Suppressor macrophage (primary cell): ENCODE results near the gene HS2ST1.
"Not testable (repeated sequence)": the region's sequence is repeated elsewhere in the genome, so short reads cannot be mapped to it uniquely, and the experiment has no call there.

Experiments
- DNase-seq, 4 experiments: peaks; one replicate each; pipeline ENCODE4 v3.0.0-alpha.2; 2020 to 2022

HS2ST1 gene

GRCh38 chr1:87027561-87027960, 113.1 kb downstream of the HS2ST1 start:
- DNase-seq: not testable (repeated sequence)

GRCh38 chr1:87028576-87028975, 114.1 kb downstream of the HS2ST1 start:
- DNase-seq: no peak

GRCh38 chr1:87030740-87031690, 116.6 kb downstream of the HS2ST1 start:
- no peak for DNase-seq

GRCh38 chr1:87034351-87034750, 119.9 kb downstream of the HS2ST1 start:
- DNase-seq: no peak

GRCh38 chr1:87039096-87039495, 124.7 kb downstream of the HS2ST1 start:
- no peak for DNase-seq

- DNase-seq: peak in 2 of 4 experiments; percentile 8 to 16
Observed at GRCh38 chr1:87042111-87042811, 127.8 kb downstream of the HS2ST1 start.

GRCh38 chr1:87044424-87044823, 130.0 kb downstream of the HS2ST1 start:
- DNase-seq: no peak

GRCh38 chr1:87044840-87045239, 130.4 kb downstream of the HS2ST1 start:
- DNase-seq: peak in 2 of 4 experiments; percentile 3 to 5

- peak in 1 of 4 experiments; percentile 4 for DNase-seq
Observed at GRCh38 chr1:87045761-87046304, 131.4 kb downstream of the HS2ST1 start.

- DNase-seq: no peak
Observed at GRCh38 chr1:87046951-87047350, 132.5 kb downstream of the HS2ST1 start.

GRCh38 chr1:87048237-87048636, 133.8 kb downstream of the HS2ST1 start:
- DNase-seq: no peak

GRCh38 chr1:87051965-87052364, 137.5 kb downstream of the HS2ST1 start:
- no peak for DNase-seq

- DNase-seq: peak in 1 of 4 experiments; percentile 6
Observed at GRCh38 chr1:87052400-87052799, 138.0 kb downstream of the HS2ST1 start.

- DNase-seq: no peak
Observed at GRCh38 chr1:87052961-87053360, 138.5 kb downstream of the HS2ST1 start.

- DNase-seq: no peak
Observed at GRCh38 chr1:87053446-87053845, 139.0 kb downstream of the HS2ST1 start.

GRCh38 chr1:87056974-87057373, 142.5 kb downstream of the HS2ST1 start:
- no peak for DNase-seq

GRCh38 chr1:87058343-87058649, 143.9 kb downstream of the HS2ST1 start:
- DNase-seq: no peak

GRCh38 chr1:87061742-87062156, 147.3 kb downstream of the HS2ST1 start:
- DNase-seq: peak in 1 of 4 experiments; percentile 13

GRCh38 chr1:87062687-87063086, 148.3 kb downstream of the HS2ST1 start:
- DNase-seq: no peak

- DNase-seq: no peak
Observed at GRCh38 chr1:87064309-87064708, 149.9 kb downstream of the HS2ST1 start.

- DNase-seq: no peak
Observed at GRCh38 chr1:87064986-87065385, 150.6 kb downstream of the HS2ST1 start.

GRCh38 chr1:87066708-87067107, 152.3 kb downstream of the HS2ST1 start:
- not testable (repeated sequence) for DNase-seq

GRCh38 chr1:87072411-87072810, 158.0 kb downstream of the HS2ST1 start:
- no peak for DNase-seq

GRCh38 chr1:87072904-87073303, 158.5 kb downstream of the HS2ST1 start:
- DNase-seq: no peak
